ENCODE measurements around the gene HOXA3. TPM values are rescaled to one million over a fixed set of nuclear protein-coding genes. Genes with fewer than 3 reads are reported as not detected.

The HOXA3 gene
- polyA plus RNA-seq, 1 of the 3 experiments (the other 2 are of a cell fraction), result 0.15 TPM

DNA sequence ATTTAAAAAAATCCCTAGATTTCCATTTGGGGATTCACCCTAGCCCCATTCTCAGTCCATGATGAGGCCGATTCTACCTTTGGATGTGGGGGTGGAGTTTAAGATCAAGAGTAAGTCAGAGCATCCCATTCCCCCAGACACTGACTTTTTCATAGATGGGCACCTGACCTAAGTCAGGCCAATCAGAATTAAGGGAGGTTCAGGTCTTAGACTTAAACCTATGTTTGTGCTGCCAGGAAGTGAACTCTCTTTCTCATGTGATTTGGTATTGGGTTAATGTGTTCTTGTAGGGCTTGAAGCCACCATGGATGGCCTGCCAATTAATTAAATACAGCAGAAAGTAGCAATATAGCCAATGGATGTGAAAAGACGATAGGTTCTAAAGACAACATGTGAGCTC, 86.7 kb downstream of the HOXA3 start:
- 2% methylated on average over 2 of the region's 2 CpGs for WGBS (ENCODE audit: low lambda C conversion rate)
- Histone ChIP-seq H3K9ac (no peak overlapping the region), H3K9me2 (no peaks in the 10 kb centered on the region), H3K36me3 (replicated peaks in 1 of 2; ENCODE audit: control insufficient read depth in 1 of 2, insufficient read depth in 2 of 2, low read length in 1 of 2) (no peaks in the 10 kb centered on the region), H3K9me3 (no peaks in the 10 kb centered on the region), H3K4me1 (ENCODE audit: control insufficient read depth in 1 of 2, insufficient read depth in 2 of 2, low read depth in 1 of 2, low read length in 1 of 2) (no peaks in the 10 kb centered on the region), H3K4me3 (ENCODE audit: low read depth in 2 of 2, low read length in 1 of 2) (no peak overlapping the region), H4K20me1 (ENCODE audit: insufficient read depth) (no peaks in the 10 kb centered on the region), H3K79me2 (ENCODE audit: insufficient read depth) (no peaks in the 10 kb centered on the region), H3K27ac (ENCODE audit: low read depth in 2 of 2, low read length in 1 of 2) (no peak overlapping the region), H3K27me3 (ENCODE audit: insufficient read depth) (peaks cover 35% of the 10 kb centered on the region), H3F3A (replicated peaks; ENCODE audit: insufficient read depth) (no peaks in the 10 kb centered on the region), H2AFZ (ENCODE audit: low read depth) (no peak overlapping the region), H3K4me2 (no peak overlapping the region)
- POLR2A ChIA-PET, result no interaction called here
- DNase-seq, result no peak
- TF ChIP-seq, protein P1, sequence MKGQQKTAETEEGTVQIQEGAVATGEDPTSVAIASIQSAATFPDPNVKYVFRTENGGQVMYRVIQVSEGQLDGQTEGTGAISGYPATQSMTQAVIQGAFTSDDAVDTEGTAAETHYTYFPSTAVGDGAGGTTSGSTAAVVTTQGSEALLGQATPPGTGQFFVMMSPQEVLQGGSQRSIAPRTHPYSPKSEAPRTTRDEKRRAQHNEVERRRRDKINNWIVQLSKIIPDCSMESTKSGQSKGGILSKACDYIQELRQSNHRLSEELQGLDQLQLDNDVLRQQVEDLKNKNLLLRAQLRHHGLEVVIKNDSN (IDR thresholded peaks at IDR 0.05; ENCODE audit: borderline replicate concordance, low read depth), result no peak
- TF ChIP-seq NFIC (IDR thresholded peaks at IDR 0.05; ENCODE audit: borderline replicate concordance) (no peak), CHD2 (IDR thresholded peaks at IDR 0.05; ENCODE audit: low read length, partially characterized antibody) (no peak), MEF2A (IDR thresholded peaks at IDR 0.05; ENCODE audit: borderline replicate concordance, low read depth) (no peak), NRF1 (IDR thresholded peaks at IDR 0.05; ENCODE audit: low read depth, low read length) (no peak), REST (IDR thresholded peaks at IDR 0.05; ENCODE audit: low read depth, low read length) (no peak), TCF12 (IDR thresholded peaks at IDR 0.05) (no peak), YY1 (IDR thresholded peaks at IDR 0.05; ENCODE audit: low read depth) (no peak), RAD21 (IDR thresholded peaks at IDR 0.05; ENCODE audit: low read length) (no peak), GATA2 (CRISPR knock-in tag; IDR thresholded peaks at IDR 0.05) (no peak)
- TF ChIP-seq, protein P2, sequence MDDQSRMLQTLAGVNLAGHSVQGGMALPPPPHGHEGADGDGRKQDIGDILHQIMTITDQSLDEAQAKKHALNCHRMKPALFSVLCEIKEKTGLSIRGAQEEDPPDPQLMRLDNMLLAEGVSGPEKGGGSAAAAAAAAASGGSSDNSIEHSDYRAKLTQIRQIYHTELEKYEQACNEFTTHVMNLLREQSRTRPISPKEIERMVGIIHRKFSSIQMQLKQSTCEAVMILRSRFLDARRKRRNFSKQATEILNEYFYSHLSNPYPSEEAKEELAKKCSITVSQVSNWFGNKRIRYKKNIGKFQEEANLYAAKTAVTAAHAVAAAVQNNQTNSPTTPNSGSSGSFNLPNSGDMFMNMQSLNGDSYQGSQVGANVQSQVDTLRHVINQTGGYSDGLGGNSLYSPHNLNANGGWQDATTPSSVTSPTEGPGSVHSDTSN (IDR thresholded peaks at IDR 0.05), result no peak
- TF ChIP-seq, protein P3, sequence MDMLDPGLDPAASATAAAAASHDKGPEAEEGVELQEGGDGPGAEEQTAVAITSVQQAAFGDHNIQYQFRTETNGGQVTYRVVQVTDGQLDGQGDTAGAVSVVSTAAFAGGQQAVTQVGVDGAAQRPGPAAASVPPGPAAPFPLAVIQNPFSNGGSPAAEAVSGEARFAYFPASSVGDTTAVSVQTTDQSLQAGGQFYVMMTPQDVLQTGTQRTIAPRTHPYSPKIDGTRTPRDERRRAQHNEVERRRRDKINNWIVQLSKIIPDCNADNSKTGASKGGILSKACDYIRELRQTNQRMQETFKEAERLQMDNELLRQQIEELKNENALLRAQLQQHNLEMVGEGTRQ (IDR thresholded peaks at IDR 0.05; ENCODE audit: borderline replicate concordance, low read depth, low read length), result no peak
- CTCF ChIA-PET, result interaction anchor here (1.2 kb wide), 1 partner anchor 12 kb away, joined by 4 read pairs; no protein-coding TSS in a partner anchor
